Lower lobe of right lung (tissue), 2 donors: Measurements from ENCODE around the gene MRPL28. TPM values are rescaled to one million over a fixed set of nuclear protein-coding genes. Genes with fewer than 3 reads are reported as not detected.

Source experiments
- ATAC-seq, 2 donors: fragments of 200-7000 bp; cut with Tn5 transposase; one replicate each; pipeline ENCODE4 v1.9.1; 2020 to 2022; ENCODE audit warnings: mild to moderate bottlenecking in 2 of 2, moderate library complexity in 2 of 2
- DNase-seq: peaks from one replicate; pipeline ENCODE4 v3.0.0-alpha.2; 2020
- H3K27ac ChIP-seq: fragments of 200-600 bp; one replicate; pipeline ENCODE4 v1.8.0; 2022
- H3K27me3 ChIP-seq: fragments of 200-600 bp; one replicate; pipeline ENCODE4 v1.8.0; 2022; ENCODE audit warnings: low read depth
- H3K36me3 ChIP-seq: fragments of 200-600 bp; one replicate; pipeline ENCODE4 v1.8.0; 2022; ENCODE audit warnings: mild to moderate bottlenecking
- H3K4me1 ChIP-seq: fragments of 200-600 bp; one replicate; pipeline ENCODE4 v1.8.0; 2022
- H3K4me3 ChIP-seq: fragments of 200-600 bp; one replicate; pipeline ENCODE4 v1.8.0; 2022; ENCODE audit warnings: mild to moderate bottlenecking
- H3K9me3 ChIP-seq: fragments of 200-600 bp; one replicate; pipeline ENCODE4 v1.8.0; 2022
- intact Hi-C: fragments of 100-400 bp; cut with DNase I; formaldehyde crosslinking; loops from one replicate; pipeline ENCODE4 v1.11.0; 2022
- total RNA-seq: library from RNA; stranded (reverse); fragmentation: NEBNext Ultra II Directional; extraction: Animal tissue kit (Norgen Biotek cat#: 25700); gene quantifications from one replicate; pipeline ENCODE4 v1.2.1, GENCODE V29; 2021
- TF ChIP-seq, protein P1 (sequence below): fragments of 200-600 bp; IDR thresholded peaks from one replicate; pipeline ENCODE4 v1.8.0; 2022; ENCODE audit warnings: antibody characterized with exemption, mild to moderate bottlenecking
- donor health status: DM: no; HTN: yes; CAD: no; lungs with severe emphysema.

MRPL28 gene
- total RNA-seq, 1 donor from 2014 or later, result 43.4 TPM

DNA sequence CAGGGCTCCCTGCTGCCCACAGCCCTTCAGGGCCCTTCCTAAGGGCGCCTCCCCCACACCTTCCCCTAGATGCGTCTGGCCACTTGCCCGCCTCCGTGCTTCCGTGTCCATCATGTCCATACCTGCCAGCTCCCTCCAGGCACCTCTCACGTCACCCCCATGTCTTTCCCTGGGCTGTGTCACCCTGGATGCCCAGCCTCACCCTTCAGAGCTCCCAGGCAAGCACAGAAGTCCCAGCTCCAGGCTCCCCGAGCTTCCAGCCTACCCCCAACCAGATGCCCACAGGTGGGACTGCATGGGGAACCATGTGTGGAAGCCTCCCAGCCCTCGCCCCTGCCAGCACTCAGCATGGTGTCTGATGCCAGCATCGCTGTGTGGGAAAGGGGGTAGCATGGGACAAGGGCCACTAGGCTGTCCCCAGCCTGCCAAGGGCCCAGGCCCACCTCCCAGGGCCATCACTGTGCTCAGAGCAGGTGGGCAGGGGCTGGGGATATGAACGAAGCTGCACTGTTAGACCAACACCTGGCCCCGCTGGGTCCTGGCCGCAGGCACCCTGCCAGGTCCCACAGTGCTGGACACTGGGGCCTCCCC lies 16.0 kb downstream of the MRPL28 start:
- Histone ChIP-seq H3K36me3 (no peaks in the 10 kb centered on the region), H3K9me3 (no peaks in the 10 kb centered on the region), H3K4me1 (peaks cover 26% of the 10 kb centered on the region), H3K27me3 (no peaks in the 10 kb centered on the region), H3K4me3 (no peak overlapping the region), H3K27ac (no peak overlapping the region)
- TF ChIP-seq, protein P1, sequence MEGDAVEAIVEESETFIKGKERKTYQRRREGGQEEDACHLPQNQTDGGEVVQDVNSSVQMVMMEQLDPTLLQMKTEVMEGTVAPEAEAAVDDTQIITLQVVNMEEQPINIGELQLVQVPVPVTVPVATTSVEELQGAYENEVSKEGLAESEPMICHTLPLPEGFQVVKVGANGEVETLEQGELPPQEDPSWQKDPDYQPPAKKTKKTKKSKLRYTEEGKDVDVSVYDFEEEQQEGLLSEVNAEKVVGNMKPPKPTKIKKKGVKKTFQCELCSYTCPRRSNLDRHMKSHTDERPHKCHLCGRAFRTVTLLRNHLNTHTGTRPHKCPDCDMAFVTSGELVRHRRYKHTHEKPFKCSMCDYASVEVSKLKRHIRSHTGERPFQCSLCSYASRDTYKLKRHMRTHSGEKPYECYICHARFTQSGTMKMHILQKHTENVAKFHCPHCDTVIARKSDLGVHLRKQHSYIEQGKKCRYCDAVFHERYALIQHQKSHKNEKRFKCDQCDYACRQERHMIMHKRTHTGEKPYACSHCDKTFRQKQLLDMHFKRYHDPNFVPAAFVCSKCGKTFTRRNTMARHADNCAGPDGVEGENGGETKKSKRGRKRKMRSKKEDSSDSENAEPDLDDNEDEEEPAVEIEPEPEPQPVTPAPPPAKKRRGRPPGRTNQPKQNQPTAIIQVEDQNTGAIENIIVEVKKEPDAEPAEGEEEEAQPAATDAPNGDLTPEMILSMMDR, result no peak
- intact Hi-C loops, result no loop called here
- ATAC-seq, result no peak
- DNase-seq, result no peak

DNA sequence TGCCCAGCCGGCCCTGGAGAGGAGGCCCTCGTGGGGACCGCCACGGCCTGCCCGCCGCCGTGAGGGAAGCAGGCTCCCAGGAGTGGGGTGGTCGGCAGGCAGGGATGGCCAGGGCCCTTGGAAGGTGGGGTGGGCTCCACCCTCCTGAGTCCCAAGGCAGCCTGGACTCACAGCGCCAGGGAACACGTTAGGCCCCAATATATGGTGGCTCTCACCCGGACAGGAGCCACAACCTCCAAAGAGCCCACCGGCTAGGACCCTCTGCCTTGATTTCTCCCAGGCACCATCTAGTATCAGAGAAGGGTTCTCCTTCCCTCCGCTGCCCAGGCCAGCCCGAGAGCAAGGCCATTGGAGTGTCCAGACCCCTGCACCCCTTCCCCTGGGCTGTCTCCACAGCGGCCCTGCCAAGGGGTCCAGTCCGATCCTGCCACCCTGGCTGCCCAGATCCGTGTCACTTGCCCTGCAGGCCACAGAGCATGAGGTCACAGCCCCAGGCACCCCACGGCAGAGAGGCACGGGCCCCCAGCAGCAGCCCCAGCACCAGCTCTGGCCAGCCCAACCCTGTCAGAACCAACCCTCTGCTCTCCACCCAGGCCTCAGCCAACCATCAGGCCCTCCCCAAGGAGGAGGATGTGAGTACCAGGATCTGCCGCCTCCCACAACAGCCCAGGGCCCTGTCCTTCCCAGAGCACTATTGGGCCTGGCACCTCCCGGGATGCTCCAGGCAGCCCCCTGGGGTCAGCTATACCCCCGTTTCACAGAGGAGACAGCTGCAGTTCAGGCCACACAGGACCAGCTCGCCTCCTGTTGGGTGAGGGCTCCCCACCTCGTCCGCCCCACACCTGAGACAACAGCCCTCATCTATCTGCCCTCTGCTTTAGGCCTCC lies 16.7 kb downstream of the MRPL28 start:
- Histone ChIP-seq H3K4me1 (peaks cover 26% of the 10 kb centered on the region), H3K9me3 (no peaks in the 10 kb centered on the region), H3K27me3 (no peaks in the 10 kb centered on the region), H3K27ac (peak overlapping the region; percentile 79), H3K36me3 (no peaks in the 10 kb centered on the region), H3K4me3 (peak overlapping the region; percentile 56)
- ATAC-seq (no peak), DNase-seq (peak; percentile 57)
- TF ChIP-seq, protein P1, result no peak
- intact Hi-C loops, result no loop called here

DNA sequence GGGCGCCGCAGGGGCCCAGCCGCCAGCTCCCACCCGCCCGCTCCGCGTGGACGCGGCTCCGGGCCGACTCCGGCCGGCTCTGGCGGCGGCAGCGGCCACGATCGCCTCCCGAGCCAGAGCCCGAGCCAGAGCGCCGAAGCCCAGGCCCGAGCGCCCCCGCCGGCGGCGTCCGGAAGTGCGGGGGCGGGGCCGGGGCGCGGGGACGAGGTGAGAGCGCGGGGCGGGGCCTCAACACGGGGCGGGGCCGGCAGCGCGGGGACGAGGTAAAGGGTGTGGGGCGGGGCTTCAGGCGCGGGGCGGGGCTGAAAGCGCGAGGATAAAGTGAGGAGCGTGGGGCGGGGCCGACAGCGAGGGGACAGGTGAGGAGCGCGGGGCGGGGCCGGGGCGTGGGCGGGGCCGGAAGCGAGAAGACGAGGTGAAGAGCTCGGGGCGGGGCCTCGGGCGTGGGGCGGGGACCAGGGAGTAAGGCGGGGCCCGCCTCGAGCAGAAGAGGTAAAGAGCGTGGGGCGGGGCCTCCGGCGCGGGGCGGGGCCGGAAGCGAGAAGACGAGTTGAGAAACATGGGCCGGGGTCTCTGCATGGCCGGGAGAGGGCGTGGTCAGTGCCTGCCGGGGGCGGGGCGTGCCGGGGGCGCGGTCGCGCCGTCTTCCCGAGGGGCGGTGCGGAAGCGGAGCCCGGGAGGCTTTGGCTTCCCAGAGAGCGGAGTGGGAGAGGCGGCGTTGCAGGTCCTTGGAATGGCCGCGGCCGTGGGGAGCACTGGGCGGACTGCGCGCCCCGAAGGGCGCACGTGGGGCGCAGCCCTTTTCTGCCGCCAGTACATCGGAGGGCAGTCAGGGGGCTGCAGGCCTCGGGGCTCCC lies 17.6 kb downstream of the MRPL28 start, which contains the start of gene AXIN1:
Gene AXIN1 (minus strand): TSS at position 177 of the 857 bp plus-strand sequence. CDS start 5,698 bp downstream, outside the sequence.
- no peaks in the 10 kb centered on the region for H3K36me3 ChIP-seq
- no peaks in the 10 kb centered on the region for H3K27me3 ChIP-seq
- TF ChIP-seq, protein P1, result peak; percentile 24
- ATAC-seq, result peak; percentile 96 to 97
- no peaks in the 10 kb centered on the region for H3K9me3 ChIP-seq
- intact Hi-C loops, result no loop called here
- H3K4me1 ChIP-seq, result peaks cover 26% of the 10 kb centered on the region
- H3K27ac ChIP-seq, result peak within 1 kb of the TSS; percentile 81
- DNase-seq, result peak; percentile 100
- peak within 1 kb of the TSS; percentile 78 for H3K4me3 ChIP-seq

DNA sequence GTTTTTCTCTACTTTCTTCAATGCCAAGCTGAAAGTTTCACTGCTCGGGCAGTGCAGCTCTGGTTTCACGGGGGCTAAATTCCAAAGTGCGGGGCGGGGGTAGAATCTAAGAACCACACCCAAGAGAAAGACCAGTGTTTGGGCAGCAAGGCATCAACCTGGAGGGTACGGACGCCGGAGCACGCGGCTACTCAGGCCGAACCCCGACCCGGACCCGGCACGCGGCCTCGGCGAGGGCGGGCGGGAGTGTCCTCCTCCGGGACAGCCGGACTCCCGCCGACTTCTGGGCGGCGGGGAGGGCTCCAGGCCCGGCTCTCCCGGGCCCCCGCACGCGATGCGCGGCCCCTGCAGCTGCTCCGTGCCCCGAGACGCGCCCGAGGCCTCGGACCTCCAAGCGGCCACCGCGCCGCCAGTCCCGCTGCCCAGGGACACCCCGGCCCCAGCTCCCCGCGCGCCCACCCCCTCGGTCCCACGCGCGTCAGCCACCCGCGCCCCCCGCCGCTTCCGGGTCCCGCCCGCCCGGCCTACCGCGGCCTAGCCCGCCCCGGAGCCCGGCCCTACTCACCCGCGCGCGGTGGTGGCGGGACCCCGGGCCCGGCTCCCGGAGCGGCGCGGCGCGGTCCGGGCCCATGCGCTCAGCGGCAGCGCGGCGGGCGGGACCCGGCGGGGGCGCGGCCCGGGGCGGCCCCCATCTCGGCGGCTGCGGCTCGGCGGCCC lies 18.4 kb downstream of the MRPL28 start:
- intact Hi-C loops, result no loop called here
- Histone ChIP-seq H3K27ac (peak overlapping the region; percentile 81), H3K4me1 (peaks cover 26% of the 10 kb centered on the region), H3K9me3 (no peaks in the 10 kb centered on the region), H3K27me3 (no peaks in the 10 kb centered on the region), H3K4me3 (peak overlapping the region; percentile 78), H3K36me3 (peaks cover 3% of the 10 kb centered on the region)
- ATAC-seq (no peak), DNase-seq (peak; percentile 65)
- TF ChIP-seq, protein P1, result no peak

DNA sequence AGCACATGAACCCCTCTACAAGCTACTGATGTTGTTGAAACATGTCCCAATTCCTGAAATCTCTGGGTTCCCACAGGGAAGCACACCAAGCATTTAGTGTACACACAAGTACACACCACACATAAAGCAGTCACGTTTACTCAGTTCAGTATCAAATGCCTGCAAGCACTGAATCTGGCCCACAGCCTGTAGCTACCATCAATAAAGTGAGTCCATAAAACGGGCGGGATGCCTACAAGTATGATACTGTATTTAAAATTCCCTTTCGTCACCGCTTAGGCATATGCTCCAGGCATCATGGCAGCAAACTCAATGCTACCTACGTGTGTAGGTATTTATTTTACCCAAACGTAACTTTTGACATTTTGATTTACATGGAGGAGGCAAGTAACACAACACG lies 20.1 kb downstream of the MRPL28 start:
- Histone ChIP-seq H3K4me3 (no peak overlapping the region), H3K27me3 (no peaks in the 10 kb centered on the region), H3K27ac (no peak overlapping the region), H3K36me3 (peaks cover 20% of the 10 kb centered on the region), H3K4me1 (peaks cover 26% of the 10 kb centered on the region), H3K9me3 (no peaks in the 10 kb centered on the region)
- intact Hi-C loops, result no loop called here
- ATAC-seq (no peak), DNase-seq (no peak)
- TF ChIP-seq, protein P1, result no peak
